ENCODE measurements around the gene GLA. TPM values are rescaled to one million over a fixed set of nuclear protein-coding genes. Genes with fewer than 3 reads are reported as not detected.

GLA gene
- total and polyA plus RNA-seq, 9 of the 15 experiments (the other 6 are each of a cell fraction or from before 2014, with no cell fraction given): 41.7 to 146 (median 73.8) TPM

DNA sequence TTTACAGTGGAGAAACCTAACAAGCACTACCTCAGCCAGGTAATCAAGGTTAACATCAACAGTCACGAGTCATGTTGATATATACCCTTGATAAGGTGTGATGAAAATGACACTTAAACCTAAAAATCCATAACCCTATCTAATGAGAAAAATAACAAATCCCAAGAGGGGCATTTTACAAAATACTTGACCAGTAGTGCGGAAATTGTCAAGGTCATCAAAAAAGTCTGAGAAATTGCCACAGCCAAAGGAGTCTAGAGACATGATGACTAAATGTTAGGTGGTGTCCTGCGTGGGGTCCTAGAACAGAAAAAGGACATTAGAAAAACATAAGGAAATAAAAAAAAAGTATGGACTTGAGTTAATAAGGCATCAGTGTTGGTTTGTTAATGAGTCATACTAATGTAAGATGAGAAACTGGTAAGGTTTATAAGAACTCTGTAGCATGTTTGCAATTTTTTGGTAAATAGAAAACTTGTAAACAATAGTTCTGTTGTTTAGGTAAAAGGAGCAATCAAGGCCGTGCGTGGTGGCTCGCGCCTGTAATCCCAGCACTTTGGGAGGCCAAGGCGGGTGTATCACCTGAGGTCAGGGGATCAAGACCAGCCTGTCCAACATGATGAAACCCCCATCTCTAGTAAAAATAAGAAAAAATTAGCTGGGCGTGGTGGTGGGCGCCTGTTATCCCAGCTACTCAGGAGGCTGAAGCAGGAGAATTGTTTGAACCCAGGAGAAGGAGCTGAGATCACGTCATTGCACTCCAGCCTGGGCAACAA is 14.0 kb downstream of the GLA start:
- Histone ChIP-seq H3K4me1 (replicated peaks in 1 of 2; ENCODE audit: control insufficient read depth in 2 of 2, insufficient read depth in 2 of 2, low read length in 2 of 2) (peaks cover 0 to 9% of the 10 kb centered on the region in 2 experiments; a peak in 3 of 5 replicates), H3K27ac (ENCODE audit: extremely low read depth, low read depth, low read length) (peak overlapping the region; percentile 48; the same call in 2 of the 3 replicates), H3K9me3 (replicated peaks; ENCODE audit: control insufficient read depth, insufficient read depth, low read depth, low read length) (no peaks in the 10 kb centered on the region), H3K79me2 (ENCODE audit: control insufficient read depth, insufficient read depth, low read length) (peaks cover 54% of the 10 kb centered on the region), H3K9me1 (ENCODE audit: control insufficient read depth, insufficient read depth, low read length) (no peaks in the 10 kb centered on the region), H3K27me3 (ENCODE audit: control insufficient read depth in 2 of 2, insufficient read depth in 2 of 2, low read length in 2 of 2) (no peaks in the 10 kb centered on the region), H3K4me3 (no peak overlapping the region), H3K9ac (ENCODE audit: insufficient read depth in 1 of 2, low read depth in 2 of 2, low read length in 2 of 2) (peak overlapping the region in 1 of 2 experiments; percentile 99; a peak in 2 of 4 replicates), H4K20me1 (replicated peaks; ENCODE audit: control insufficient read depth, insufficient read depth, low read length) (peaks cover 5% of the 10 kb centered on the region; the same call in 1 of the 2 replicates), H2AFZ (ENCODE audit: low read depth, low read length) (no peak overlapping the region), H3K36me3 (ENCODE audit: control insufficient read depth, insufficient read depth, low read length) (peaks cover 58% of the 10 kb centered on the region), H3K4me2 (ENCODE audit: insufficient read depth, low read length) (peak overlapping the region; percentile 98)
- BruUV-seq (replicated peaks): no TSS peak
- ATAC-seq: no peak
- 74% methylated on average over 8 of the region's 11 CpGs for WGBS (ENCODE audit: insufficient coverage, low coverage, missing lambda C conversion rate)
- intact Hi-C loops (cut with micrococcal nuclease) (no loop called here), in situ Hi-C loops (cut with MboI) (no loop called here)
- ChIA-PET POLR2A (interaction anchor here (0.5 to 1.8 kb wide), 2 partner anchors 9 to 87 kb away, joined by 3 to 6 read pairs; no protein-coding TSS in a partner anchor), CTCF (ENCODE audit: low intra/inter-chr PET ratio) (no interaction called here)
- DNase-seq (ENCODE audit: extremely low read depth in 1 of 4, low spot score in 3 of 4): no peak
- no peak for FAIRE-seq
- TF ChIP-seq, protein P1, sequence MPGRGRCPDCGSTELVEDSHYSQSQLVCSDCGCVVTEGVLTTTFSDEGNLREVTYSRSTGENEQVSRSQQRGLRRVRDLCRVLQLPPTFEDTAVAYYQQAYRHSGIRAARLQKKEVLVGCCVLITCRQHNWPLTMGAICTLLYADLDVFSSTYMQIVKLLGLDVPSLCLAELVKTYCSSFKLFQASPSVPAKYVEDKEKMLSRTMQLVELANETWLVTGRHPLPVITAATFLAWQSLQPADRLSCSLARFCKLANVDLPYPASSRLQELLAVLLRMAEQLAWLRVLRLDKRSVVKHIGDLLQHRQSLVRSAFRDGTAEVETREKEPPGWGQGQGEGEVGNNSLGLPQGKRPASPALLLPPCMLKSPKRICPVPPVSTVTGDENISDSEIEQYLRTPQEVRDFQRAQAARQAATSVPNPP (IDR thresholded peaks at IDR 0.05; ENCODE audit: borderline replicate concordance, insufficient read depth, insufficient read length): no peak
- TF ChIP-seq POLR2A (conservative IDR thresholded peaks at IDR 0.05) (peak; percentile 69; the same call in 1 of the 2 replicates), RBM25 (IDR thresholded peaks at IDR 0.05; ENCODE audit: low read depth, low read length, severe bottlenecking) (no peak), SRSF9 (IDR thresholded peaks at IDR 0.05; ENCODE audit: borderline replicate concordance, low read depth, low read length) (no peak), ETV6 (IDR thresholded peaks at IDR 0.05; ENCODE audit: borderline replicate concordance in 1 of 2, low read depth in 2 of 2, low read length in 1 of 2) (no peak), ETV6 (CRISPR knock-in tag; IDR thresholded peaks at IDR 0.05; ENCODE audit: borderline replicate concordance) (no peak), NONO (IDR thresholded peaks at IDR 0.05; ENCODE audit: low read depth in 2 of 2, low read length in 1 of 2) (no peak), BCL6 (CRISPR knock-in tag; IDR thresholded peaks at IDR 0.05) (no peak), TSC22D4 (tag; IDR thresholded peaks at IDR 0.05) (no peak), CSDE1 (IDR thresholded peaks at IDR 0.05) (no peak), ZC3H4 (CRISPR knock-in tag; IDR thresholded peaks at IDR 0.05; ENCODE audit: borderline replicate concordance) (no peak), NBN (IDR thresholded peaks at IDR 0.05; ENCODE audit: low read depth) (no peak)
- TF ChIP-seq, protein P2, sequence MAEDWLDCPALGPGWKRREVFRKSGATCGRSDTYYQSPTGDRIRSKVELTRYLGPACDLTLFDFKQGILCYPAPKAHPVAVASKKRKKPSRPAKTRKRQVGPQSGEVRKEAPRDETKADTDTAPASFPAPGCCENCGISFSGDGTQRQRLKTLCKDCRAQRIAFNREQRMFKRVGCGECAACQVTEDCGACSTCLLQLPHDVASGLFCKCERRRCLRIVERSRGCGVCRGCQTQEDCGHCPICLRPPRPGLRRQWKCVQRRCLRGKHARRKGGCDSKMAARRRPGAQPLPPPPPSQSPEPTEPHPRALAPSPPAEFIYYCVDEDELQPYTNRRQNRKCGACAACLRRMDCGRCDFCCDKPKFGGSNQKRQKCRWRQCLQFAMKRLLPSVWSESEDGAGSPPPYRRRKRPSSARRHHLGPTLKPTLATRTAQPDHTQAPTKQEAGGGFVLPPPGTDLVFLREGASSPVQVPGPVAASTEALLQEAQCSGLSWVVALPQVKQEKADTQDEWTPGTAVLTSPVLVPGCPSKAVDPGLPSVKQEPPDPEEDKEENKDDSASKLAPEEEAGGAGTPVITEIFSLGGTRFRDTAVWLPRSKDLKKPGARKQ (CRISPR knock-in tag; IDR thresholded peaks at IDR 0.05): no peak
- TF ChIP-seq, protein P3, sequence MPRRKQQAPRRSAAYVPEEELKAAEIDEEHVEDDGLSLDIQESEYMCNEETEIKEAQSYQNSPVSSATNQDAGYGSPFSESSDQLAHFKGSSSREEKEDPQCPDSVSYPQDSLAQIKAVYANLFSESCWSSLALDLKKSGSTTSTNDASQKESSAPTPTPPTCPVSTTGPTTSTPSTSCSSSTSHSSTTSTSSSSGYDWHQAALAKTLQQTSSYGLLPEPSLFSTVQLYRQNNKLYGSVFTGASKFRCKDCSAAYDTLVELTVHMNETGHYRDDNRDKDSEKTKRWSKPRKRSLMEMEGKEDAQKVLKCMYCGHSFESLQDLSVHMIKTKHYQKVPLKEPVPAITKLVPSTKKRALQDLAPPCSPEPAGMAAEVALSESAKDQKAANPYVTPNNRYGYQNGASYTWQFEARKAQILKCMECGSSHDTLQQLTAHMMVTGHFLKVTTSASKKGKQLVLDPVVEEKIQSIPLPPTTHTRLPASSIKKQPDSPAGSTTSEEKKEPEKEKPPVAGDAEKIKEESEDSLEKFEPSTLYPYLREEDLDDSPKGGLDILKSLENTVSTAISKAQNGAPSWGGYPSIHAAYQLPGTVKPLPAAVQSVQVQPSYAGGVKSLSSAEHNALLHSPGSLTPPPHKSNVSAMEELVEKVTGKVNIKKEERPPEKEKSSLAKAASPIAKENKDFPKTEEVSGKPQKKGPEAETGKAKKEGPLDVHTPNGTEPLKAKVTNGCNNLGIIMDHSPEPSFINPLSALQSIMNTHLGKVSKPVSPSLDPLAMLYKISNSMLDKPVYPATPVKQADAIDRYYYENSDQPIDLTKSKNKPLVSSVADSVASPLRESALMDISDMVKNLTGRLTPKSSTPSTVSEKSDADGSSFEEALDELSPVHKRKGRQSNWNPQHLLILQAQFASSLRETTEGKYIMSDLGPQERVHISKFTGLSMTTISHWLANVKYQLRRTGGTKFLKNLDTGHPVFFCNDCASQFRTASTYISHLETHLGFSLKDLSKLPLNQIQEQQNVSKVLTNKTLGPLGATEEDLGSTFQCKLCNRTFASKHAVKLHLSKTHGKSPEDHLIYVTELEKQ (CRISPR knock-in tag; IDR thresholded peaks at IDR 0.05): no peak

Data from K562 (cell line).